HepG2 (cell line): ENCODE data around the gene GNAT3.

ENCODE experiments used
- ELF4 ChIP-seq: sonication (generic); formaldehyde crosslinking; IDR thresholded peaks from 2 replicates; pipeline ENCODE4 v1.5.0; 2020; ENCODE audit warnings: missing genetic modification reagents, mild to moderate bottlenecking, moderate library complexity, borderline replicate concordance
- HOMEZ ChIP-seq: IDR thresholded peaks from 2 replicates; pipeline ENCODE4 v1.6.1; 2016; ENCODE audit warnings: low read depth
- KAT7 ChIP-seq: IDR thresholded peaks from 2 replicates; pipeline ENCODE4 v1.6.1; 2018; ENCODE audit warnings: borderline replicate concordance, missing compliant biosample characterization
- MLX ChIP-seq: IDR thresholded peaks from 2 replicates; pipeline ENCODE4 v1.6.1; 2016
- MTA3 ChIP-seq: sonication (generic); formaldehyde crosslinking; IDR thresholded peaks from 2 replicates; pipeline ENCODE4 v1.4.0; 2020; ENCODE audit warnings: missing genetic modification reagents
- ZFP82 ChIP-seq: sonication (generic); formaldehyde crosslinking; IDR thresholded peaks from 2 replicates; pipeline ENCODE4 v1.5.1; 2020; ENCODE audit warnings: mild to moderate bottlenecking, missing genetic modification reagents, borderline replicate concordance
- ZNF441 ChIP-seq: sonication (generic); formaldehyde crosslinking; IDR thresholded peaks from 2 replicates; pipeline ENCODE4 v1.7.0; 2021; ENCODE audit warnings: missing genetic modification reagents, borderline replicate concordance
- ZNF780A ChIP-seq: sonication (generic); formaldehyde crosslinking; IDR thresholded peaks from 2 replicates; pipeline ENCODE4 v1.8.0; 2022; ENCODE audit warnings: mild to moderate bottlenecking, missing genetic modification reagents, moderate library complexity
- TF ChIP-seq, protein P1 (sequence below): IDR thresholded peaks from 2 replicates; pipeline ENCODE4 v1.6.1; 2016; ENCODE audit warnings: low read depth, borderline replicate concordance
- TF ChIP-seq, protein P2 (sequence below): IDR thresholded peaks from 2 replicates; pipeline ENCODE4 v1.6.1; 2016; ENCODE audit warnings: low read depth, missing genetic modification reagents, missing compliant biosample characterization

DNA sequence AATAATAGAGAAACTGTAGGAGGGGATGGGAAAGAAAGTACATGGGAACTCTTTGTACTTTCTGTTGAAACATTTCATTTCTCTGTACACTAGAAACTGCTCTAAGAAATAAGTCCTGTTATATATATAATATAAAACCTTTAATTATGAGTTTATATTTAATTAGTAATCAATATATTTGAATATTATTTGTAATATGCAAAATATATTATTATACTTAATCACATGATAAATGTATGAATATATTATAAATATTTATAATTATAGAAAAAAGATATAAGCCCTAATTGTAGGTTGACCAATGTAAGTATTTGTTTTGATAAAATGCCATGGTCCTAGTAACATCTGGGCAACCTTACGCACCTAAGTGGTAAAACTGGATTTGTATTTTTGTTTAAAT lies 51.0 kb downstream of the GNAT3 start:
- no peak for TF ChIP-seq ELF4 (CRISPR knock-in tag)
- TF ChIP-seq, protein P1, sequence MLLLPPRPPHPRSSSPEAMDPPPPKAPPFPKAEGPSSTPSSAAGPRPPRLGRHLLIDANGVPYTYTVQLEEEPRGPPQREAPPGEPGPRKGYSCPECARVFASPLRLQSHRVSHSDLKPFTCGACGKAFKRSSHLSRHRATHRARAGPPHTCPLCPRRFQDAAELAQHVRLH (CRISPR knock-in tag) = no peak
- no peak for TF ChIP-seq MTA3 (CRISPR knock-in tag)
- TF ChIP-seq ZNF780A (CRISPR knock-in tag) = no peak
- TF ChIP-seq HOMEZ (CRISPR knock-in tag) = no peak
- TF ChIP-seq ZFP82 (CRISPR knock-in tag) = no peak
- no peak for TF ChIP-seq MLX (CRISPR knock-in tag)
- no peak for TF ChIP-seq ZNF441
- TF ChIP-seq KAT7 (CRISPR knock-in tag) = no peak
- TF ChIP-seq, protein P2, sequence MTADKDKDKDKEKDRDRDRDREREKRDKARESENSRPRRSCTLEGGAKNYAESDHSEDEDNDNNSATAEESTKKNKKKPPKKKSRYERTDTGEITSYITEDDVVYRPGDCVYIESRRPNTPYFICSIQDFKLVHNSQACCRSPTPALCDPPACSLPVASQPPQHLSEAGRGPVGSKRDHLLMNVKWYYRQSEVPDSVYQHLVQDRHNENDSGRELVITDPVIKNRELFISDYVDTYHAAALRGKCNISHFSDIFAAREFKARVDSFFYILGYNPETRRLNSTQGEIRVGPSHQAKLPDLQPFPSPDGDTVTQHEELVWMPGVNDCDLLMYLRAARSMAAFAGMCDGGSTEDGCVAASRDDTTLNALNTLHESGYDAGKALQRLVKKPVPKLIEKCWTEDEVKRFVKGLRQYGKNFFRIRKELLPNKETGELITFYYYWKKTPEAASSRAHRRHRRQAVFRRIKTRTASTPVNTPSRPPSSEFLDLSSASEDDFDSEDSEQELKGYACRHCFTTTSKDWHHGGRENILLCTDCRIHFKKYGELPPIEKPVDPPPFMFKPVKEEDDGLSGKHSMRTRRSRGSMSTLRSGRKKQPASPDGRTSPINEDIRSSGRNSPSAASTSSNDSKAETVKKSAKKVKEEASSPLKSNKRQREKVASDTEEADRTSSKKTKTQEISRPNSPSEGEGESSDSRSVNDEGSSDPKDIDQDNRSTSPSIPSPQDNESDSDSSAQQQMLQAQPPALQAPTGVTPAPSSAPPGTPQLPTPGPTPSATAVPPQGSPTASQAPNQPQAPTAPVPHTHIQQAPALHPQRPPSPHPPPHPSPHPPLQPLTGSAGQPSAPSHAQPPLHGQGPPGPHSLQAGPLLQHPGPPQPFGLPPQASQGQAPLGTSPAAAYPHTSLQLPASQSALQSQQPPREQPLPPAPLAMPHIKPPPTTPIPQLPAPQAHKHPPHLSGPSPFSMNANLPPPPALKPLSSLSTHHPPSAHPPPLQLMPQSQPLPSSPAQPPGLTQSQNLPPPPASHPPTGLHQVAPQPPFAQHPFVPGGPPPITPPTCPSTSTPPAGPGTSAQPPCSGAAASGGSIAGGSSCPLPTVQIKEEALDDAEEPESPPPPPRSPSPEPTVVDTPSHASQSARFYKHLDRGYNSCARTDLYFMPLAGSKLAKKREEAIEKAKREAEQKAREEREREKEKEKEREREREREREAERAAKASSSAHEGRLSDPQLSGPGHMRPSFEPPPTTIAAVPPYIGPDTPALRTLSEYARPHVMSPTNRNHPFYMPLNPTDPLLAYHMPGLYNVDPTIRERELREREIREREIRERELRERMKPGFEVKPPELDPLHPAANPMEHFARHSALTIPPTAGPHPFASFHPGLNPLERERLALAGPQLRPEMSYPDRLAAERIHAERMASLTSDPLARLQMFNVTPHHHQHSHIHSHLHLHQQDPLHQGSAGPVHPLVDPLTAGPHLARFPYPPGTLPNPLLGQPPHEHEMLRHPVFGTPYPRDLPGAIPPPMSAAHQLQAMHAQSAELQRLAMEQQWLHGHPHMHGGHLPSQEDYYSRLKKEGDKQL (CRISPR knock-in tag) = no peak
